Measurements from ENCODE around the gene GSTK1.
A peak's percentile ranks its signal among the peaks of the same experiment; 100 is the strongest.

Gene GSTK1

GRCh38 chr7:143300959-143301935, 38.0 kb downstream of the GSTK1 start:
- no peak for DNase-seq

- no peak for DNase-seq
Observed at GRCh38 chr7:143303733-143304132, 40.5 kb downstream of the GSTK1 start.

GRCh38 chr7:143304938-143305337, 41.7 kb downstream of the GSTK1 start:
- DNase-seq: no peak

GRCh38 chr7:143305423-143306070, 42.3 kb downstream of the GSTK1 start:
- peak; percentile 89 for DNase-seq

GRCh38 chr7:143308632-143309031, 45.4 kb downstream of the GSTK1 start:
- no peak for DNase-seq

- DNase-seq: no peak
Observed at GRCh38 chr7:143314127-143314526, 50.9 kb downstream of the GSTK1 start.

- no peak for DNase-seq
Observed at GRCh38 chr7:143315776-143316175, 52.5 kb downstream of the GSTK1 start, which contains the start of gene CLCN1. TSS of gene CLCN1 (plus strand) at chr7:143316111. CDS start at chr7:143316213, 102 bp downstream.

- no peak for DNase-seq
Observed at GRCh38 chr7:143316492-143316891, 53.3 kb downstream of the GSTK1 start.

GRCh38 chr7:143318661-143319060, 55.4 kb downstream of the GSTK1 start:
- no peak for DNase-seq
